ENCODE data around the gene ARHGAP36.
A peak's percentile ranks its signal among the peaks of the same experiment; 100 is the strongest.

DNA sequence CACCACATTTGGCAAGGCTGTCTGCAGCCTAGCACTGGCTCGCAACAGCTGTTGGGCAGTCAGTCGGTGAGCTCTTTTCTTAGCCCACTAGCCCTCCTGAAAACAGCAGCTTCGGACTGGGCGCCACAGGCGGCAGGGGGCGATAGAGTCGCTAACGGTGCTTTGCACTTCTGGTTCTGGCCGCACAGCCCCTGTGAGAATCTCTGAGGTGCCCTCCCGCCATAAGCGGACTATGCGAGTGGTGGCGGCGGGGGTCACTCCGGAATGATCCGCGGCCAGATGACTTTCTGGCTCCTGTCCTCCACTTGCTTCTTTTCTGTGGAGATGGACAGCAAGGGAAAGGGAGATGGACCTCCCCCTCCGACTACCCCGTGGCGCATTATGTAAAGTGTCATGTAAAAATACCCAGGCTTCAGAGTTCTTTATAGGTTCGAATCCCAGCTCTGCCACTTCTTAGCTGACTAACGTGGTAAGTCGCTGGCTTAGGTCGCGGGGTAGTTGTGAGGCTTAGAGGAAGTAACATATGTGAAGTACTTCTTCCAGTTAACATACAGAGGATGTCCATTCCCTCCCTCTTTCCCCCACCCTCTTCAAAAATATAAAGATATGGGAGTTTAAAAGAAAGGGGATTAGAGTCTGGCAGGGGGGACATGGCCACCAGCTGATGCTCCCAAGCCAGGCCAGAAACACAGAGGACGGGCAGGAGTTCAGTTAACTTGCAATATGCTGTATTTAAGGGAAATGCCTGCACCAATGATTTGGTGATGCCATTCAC lies 11.0 kb downstream of the ARHGAP36 start:
- TF ChIP-seq, protein P1, sequence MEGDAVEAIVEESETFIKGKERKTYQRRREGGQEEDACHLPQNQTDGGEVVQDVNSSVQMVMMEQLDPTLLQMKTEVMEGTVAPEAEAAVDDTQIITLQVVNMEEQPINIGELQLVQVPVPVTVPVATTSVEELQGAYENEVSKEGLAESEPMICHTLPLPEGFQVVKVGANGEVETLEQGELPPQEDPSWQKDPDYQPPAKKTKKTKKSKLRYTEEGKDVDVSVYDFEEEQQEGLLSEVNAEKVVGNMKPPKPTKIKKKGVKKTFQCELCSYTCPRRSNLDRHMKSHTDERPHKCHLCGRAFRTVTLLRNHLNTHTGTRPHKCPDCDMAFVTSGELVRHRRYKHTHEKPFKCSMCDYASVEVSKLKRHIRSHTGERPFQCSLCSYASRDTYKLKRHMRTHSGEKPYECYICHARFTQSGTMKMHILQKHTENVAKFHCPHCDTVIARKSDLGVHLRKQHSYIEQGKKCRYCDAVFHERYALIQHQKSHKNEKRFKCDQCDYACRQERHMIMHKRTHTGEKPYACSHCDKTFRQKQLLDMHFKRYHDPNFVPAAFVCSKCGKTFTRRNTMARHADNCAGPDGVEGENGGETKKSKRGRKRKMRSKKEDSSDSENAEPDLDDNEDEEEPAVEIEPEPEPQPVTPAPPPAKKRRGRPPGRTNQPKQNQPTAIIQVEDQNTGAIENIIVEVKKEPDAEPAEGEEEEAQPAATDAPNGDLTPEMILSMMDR (IDR thresholded peaks at IDR 0.05): peak in 1 of 3 experiments; percentile 15
- TF ChIP-seq POLR2A (IDR thresholded peaks at IDR 0.05; ENCODE audit: low read depth) (no peak), EP300 (IDR thresholded peaks at IDR 0.05) (no peak)
